ENCODE data around the gene FAM107B.

GRCh38 chr10:14742382-14742781, 32.3 kb downstream of the FAM107B start:
- TF ChIP-seq SIN3A (IDR thresholded peaks at IDR 0.05; ENCODE audit: borderline replicate concordance, insufficient read depth, low read length) (no peak), POLR2AphosphoS5 (IDR thresholded peaks at IDR 0.05; ENCODE audit: low read depth, low read length) (no peak)

Data from PFSK-1 (cell line).